ENCODE data around the gene PROCA1.

DNA sequence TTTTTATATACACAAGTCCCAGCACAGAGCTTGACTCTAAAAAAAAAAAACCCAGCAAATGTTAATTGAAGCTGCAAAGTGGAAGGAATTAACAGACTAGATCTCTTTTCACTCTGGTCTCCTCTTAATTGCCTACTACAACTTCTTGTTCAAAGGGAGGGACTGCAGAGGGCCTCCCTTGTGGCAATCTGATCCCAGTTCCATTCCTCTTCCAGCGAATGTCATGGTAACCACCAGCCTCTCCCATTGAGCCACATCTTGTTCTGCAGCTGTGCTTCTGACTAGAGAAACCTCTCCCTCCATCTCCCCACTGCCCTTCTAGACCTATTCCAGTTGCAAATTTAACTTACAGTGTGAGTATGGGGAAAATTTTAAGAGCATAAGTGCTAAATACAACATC is 43.8 kb downstream of the PROCA1 start:
- TF ChIP-seq, protein P1, sequence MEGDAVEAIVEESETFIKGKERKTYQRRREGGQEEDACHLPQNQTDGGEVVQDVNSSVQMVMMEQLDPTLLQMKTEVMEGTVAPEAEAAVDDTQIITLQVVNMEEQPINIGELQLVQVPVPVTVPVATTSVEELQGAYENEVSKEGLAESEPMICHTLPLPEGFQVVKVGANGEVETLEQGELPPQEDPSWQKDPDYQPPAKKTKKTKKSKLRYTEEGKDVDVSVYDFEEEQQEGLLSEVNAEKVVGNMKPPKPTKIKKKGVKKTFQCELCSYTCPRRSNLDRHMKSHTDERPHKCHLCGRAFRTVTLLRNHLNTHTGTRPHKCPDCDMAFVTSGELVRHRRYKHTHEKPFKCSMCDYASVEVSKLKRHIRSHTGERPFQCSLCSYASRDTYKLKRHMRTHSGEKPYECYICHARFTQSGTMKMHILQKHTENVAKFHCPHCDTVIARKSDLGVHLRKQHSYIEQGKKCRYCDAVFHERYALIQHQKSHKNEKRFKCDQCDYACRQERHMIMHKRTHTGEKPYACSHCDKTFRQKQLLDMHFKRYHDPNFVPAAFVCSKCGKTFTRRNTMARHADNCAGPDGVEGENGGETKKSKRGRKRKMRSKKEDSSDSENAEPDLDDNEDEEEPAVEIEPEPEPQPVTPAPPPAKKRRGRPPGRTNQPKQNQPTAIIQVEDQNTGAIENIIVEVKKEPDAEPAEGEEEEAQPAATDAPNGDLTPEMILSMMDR (IDR thresholded peaks at IDR 0.05), result no peak
- no peak for TF ChIP-seq POLR2AphosphoS5 (IDR thresholded peaks at IDR 0.05; ENCODE audit: low read depth, low read length)
- TF ChIP-seq RCOR1 (IDR thresholded peaks at IDR 0.05; ENCODE audit: low read length), result no peak
- TF ChIP-seq MXI1 (IDR thresholded peaks at IDR 0.05; ENCODE audit: low read depth, low read length), result no peak
- no peak for TF ChIP-seq GABPA (IDR thresholded peaks at IDR 0.05; ENCODE audit: low read depth)
- no peak for TF ChIP-seq TAF1 (IDR thresholded peaks at IDR 0.05; ENCODE audit: borderline replicate concordance, low read depth, low read length)
- TF ChIP-seq, protein P2, sequence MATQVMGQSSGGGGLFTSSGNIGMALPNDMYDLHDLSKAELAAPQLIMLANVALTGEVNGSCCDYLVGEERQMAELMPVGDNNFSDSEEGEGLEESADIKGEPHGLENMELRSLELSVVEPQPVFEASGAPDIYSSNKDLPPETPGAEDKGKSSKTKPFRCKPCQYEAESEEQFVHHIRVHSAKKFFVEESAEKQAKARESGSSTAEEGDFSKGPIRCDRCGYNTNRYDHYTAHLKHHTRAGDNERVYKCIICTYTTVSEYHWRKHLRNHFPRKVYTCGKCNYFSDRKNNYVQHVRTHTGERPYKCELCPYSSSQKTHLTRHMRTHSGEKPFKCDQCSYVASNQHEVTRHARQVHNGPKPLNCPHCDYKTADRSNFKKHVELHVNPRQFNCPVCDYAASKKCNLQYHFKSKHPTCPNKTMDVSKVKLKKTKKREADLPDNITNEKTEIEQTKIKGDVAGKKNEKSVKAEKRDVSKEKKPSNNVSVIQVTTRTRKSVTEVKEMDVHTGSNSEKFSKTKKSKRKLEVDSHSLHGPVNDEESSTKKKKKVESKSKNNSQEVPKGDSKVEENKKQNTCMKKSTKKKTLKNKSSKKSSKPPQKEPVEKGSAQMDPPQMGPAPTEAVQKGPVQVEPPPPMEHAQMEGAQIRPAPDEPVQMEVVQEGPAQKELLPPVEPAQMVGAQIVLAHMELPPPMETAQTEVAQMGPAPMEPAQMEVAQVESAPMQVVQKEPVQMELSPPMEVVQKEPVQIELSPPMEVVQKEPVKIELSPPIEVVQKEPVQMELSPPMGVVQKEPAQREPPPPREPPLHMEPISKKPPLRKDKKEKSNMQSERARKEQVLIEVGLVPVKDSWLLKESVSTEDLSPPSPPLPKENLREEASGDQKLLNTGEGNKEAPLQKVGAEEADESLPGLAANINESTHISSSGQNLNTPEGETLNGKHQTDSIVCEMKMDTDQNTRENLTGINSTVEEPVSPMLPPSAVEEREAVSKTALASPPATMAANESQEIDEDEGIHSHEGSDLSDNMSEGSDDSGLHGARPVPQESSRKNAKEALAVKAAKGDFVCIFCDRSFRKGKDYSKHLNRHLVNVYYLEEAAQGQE (IDR thresholded peaks at IDR 0.05; ENCODE audit: low read depth, low read length), result no peak
- TF ChIP-seq, protein P3, sequence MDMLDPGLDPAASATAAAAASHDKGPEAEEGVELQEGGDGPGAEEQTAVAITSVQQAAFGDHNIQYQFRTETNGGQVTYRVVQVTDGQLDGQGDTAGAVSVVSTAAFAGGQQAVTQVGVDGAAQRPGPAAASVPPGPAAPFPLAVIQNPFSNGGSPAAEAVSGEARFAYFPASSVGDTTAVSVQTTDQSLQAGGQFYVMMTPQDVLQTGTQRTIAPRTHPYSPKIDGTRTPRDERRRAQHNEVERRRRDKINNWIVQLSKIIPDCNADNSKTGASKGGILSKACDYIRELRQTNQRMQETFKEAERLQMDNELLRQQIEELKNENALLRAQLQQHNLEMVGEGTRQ (IDR thresholded peaks at IDR 0.05; ENCODE audit: borderline replicate concordance, low read depth, low read length), result no peak
- TF ChIP-seq, protein P4, sequence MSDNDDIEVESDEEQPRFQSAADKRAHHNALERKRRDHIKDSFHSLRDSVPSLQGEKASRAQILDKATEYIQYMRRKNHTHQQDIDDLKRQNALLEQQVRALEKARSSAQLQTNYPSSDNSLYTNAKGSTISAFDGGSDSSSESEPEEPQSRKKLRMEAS (IDR thresholded peaks at IDR 0.05; ENCODE audit: low read depth), result no peak
- TF ChIP-seq, protein P5, sequence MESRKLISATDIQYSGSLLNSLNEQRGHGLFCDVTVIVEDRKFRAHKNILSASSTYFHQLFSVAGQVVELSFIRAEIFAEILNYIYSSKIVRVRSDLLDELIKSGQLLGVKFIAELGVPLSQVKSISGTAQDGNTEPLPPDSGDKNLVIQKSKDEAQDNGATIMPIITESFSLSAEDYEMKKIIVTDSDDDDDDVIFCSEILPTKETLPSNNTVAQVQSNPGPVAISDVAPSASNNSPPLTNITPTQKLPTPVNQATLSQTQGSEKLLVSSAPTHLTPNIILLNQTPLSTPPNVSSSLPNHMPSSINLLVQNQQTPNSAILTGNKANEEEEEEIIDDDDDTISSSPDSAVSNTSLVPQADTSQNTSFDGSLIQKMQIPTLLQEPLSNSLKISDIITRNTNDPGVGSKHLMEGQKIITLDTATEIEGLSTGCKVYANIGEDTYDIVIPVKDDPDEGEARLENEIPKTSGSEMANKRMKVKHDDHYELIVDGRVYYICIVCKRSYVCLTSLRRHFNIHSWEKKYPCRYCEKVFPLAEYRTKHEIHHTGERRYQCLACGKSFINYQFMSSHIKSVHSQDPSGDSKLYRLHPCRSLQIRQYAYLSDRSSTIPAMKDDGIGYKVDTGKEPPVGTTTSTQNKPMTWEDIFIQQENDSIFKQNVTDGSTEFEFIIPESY (IDR thresholded peaks at IDR 0.05; ENCODE audit: borderline replicate concordance, low read depth), result no peak
- no peak for TF ChIP-seq SIN3A (IDR thresholded peaks at IDR 0.05; ENCODE audit: borderline replicate concordance, low read depth, low read length)
- no peak for TF ChIP-seq SMC3 (IDR thresholded peaks at IDR 0.05; ENCODE audit: low read depth, low read length)
- TF ChIP-seq ELF1 (IDR thresholded peaks at IDR 0.05), result no peak
